ENCODE measurements around the gene CMTM3. TPM values are rescaled to one million over a fixed set of nuclear protein-coding genes. Genes with fewer than 3 reads are reported as not detected.
A peak's percentile ranks its signal among the peaks of the same experiment; 100 is the strongest.
"Not testable (repeated sequence)": the region's sequence is repeated elsewhere in the genome, so short reads cannot be mapped to it uniquely, and the experiment has no call there.

Gene CMTM3
- total RNA-seq, 2 experiments from 2014 or later = 53.7 to 59.7 TPM

GRCh38 chr16:66585481-66586239, 18.8 kb upstream of the CMTM3 start:
- Mint-ChIP-seq H3K4me1 (peaks cover 34% of the 10 kb centered on the region), H3K4me3 (no peak overlapping the region), H3K36me3 (ENCODE audit: low read depth) (no peaks in the 10 kb centered on the region), H3K9me3 (ENCODE audit: low read depth) (no peaks in the 10 kb centered on the region), H3K27ac (no peak overlapping the region), H3K27me3 (peaks cover 4% of the 10 kb centered on the region)
- ATAC-seq (no peak), DNase-seq (no peak)
- ChIA-PET CTCF (interaction anchor here (0.6 to 0.9 kb wide), 2 partner anchors 38 to 1734 kb away, joined by 3 read pairs; no protein-coding TSS in a partner anchor), POLR2A (no interaction called here)
- intact Hi-C loops (cut with DNase I, micrococcal nuclease) = loop anchor here in 1 of 2 experiments (5.0 kb wide), 1 partner anchor 68 kb away; no protein-coding TSS in a partner anchor

- no peaks in the 10 kb centered on the region for H3K36me3 Mint-ChIP-seq (ENCODE audit: low read depth)
- CTCF ChIA-PET = interaction anchor here (0.6 to 1.9 kb wide), 4 partner anchors 9 to 183 kb away, joined by 3 to 14 read pairs (median 5); no protein-coding TSS in a partner anchor
Observed at GRCh38 chr16:66587881-66588600, 16.5 kb upstream of the CMTM3 start.

GRCh38 chr16:66588981-66589713, 15.4 kb upstream of the CMTM3 start:
- intact Hi-C loops (cut with DNase I, micrococcal nuclease) = loop anchor here (1.0 to 5.0 kb wide), 5 partner anchors 16 to 183 kb away; partner anchors contain the start of gene CMTM3 (in 1 of the 2)
- DNase-seq (peak; percentile 86), ATAC-seq (peak; percentile 99)
- Mint-ChIP-seq H3K4me3 (peak overlapping the region; percentile 63), H3K27me3 (no peaks in the 10 kb centered on the region), H3K4me1 (peaks cover 35% of the 10 kb centered on the region), H3K36me3 (ENCODE audit: low read depth) (no peaks in the 10 kb centered on the region), H3K9me3 (ENCODE audit: low read depth) (no peaks in the 10 kb centered on the region), H3K27ac (peak overlapping the region; percentile 65)
- ChIA-PET POLR2A (no interaction called here), CTCF (interaction anchor here (0.6 to 2.4 kb wide), 23 partner anchors 8 to 279 kb away, joined by 3 to 23 read pairs (median 5); partner anchors contain the start of genes CKLF and CMTM1)

More at GRCh38 chr16:66587881-66588600, 16.5 kb upstream of the CMTM3 start:
- DNase-seq (no peak), ATAC-seq (no peak)
- H3K27ac Mint-ChIP-seq = peak overlapping the region; percentile 55
- intact Hi-C loops (cut with DNase I, micrococcal nuclease) = loop anchor here in 1 of 2 experiments (2.0 to 5.0 kb wide), 2 partner anchors 17 to 71 kb away; partner anchors contain the start of gene CMTM3
- POLR2A ChIA-PET = no interaction called here
- H3K4me1 Mint-ChIP-seq = peaks cover 35% of the 10 kb centered on the region
- H3K27me3 Mint-ChIP-seq = no peaks in the 10 kb centered on the region
- H3K9me3 Mint-ChIP-seq (ENCODE audit: low read depth) = no peaks in the 10 kb centered on the region
- H3K4me3 Mint-ChIP-seq = peak overlapping the region; percentile 51

GRCh38 chr16:66590322-66590721, 14.2 kb upstream of the CMTM3 start:
- DNase-seq (peak; percentile 47), ATAC-seq (peak; percentile 51)
- Mint-ChIP-seq H3K36me3 (ENCODE audit: low read depth) (no peaks in the 10 kb centered on the region), H3K27ac (peak overlapping the region; percentile 61), H3K9me3 (ENCODE audit: low read depth) (no peaks in the 10 kb centered on the region), H3K4me1 (peaks cover 40% of the 10 kb centered on the region), H3K27me3 (no peaks in the 10 kb centered on the region), H3K4me3 (peak overlapping the region; percentile 63)
- intact Hi-C loops (cut with DNase I, micrococcal nuclease) = loop anchor here in 1 of 2 experiments (1.0 to 2.0 kb wide), 3 partner anchors 14 to 74 kb away; partner anchors contain the start of gene CMTM3
- ChIA-PET CTCF (interaction anchor here (0.8 to 2.4 kb wide), 14 partner anchors 9 to 278 kb away, joined by 3 to 23 read pairs (median 5); partner anchors contain the start of genes CKLF and CMTM1), POLR2A (no interaction called here)

GRCh38 chr16:66591018-66591417, 13.5 kb upstream of the CMTM3 start:
- intact Hi-C loops (cut with DNase I, micrococcal nuclease) = loop anchor here in 1 of 2 experiments (2.0 kb wide), 1 partner anchor 28 kb away; no protein-coding TSS in a partner anchor
- no peaks in the 10 kb centered on the region for H3K9me3 Mint-ChIP-seq (ENCODE audit: low read depth)
- no peaks in the 10 kb centered on the region for H3K27me3 Mint-ChIP-seq
- ChIA-PET POLR2A (no interaction called here), CTCF (interaction anchor here (0.8 to 2.4 kb wide), 11 partner anchors 8 to 184 kb away, joined by 3 to 23 read pairs (median 5); partner anchors contain the start of genes CKLF and CMTM1)
- no peak overlapping the region for H3K4me3 Mint-ChIP-seq
- peaks cover 40% of the 10 kb centered on the region for H3K4me1 Mint-ChIP-seq
- no peak for DNase-seq
- ATAC-seq = no peak
- H3K36me3 Mint-ChIP-seq (ENCODE audit: low read depth) = no peaks in the 10 kb centered on the region
- no peak overlapping the region for H3K27ac Mint-ChIP-seq

- DNase-seq (no peak), ATAC-seq (no peak)
- Mint-ChIP-seq H3K27ac (no peak overlapping the region), H3K36me3 (ENCODE audit: low read depth) (no peaks in the 10 kb centered on the region), H3K4me1 (peaks cover 45% of the 10 kb centered on the region), H3K27me3 (no peaks in the 10 kb centered on the region), H3K9me3 (ENCODE audit: low read depth) (no peaks in the 10 kb centered on the region), H3K4me3 (no peak overlapping the region)
- intact Hi-C loops (cut with DNase I, micrococcal nuclease) = no loop called here
- ChIA-PET POLR2A (no interaction called here), CTCF (interaction anchor here (0.6 to 0.7 kb wide), 2 partner anchors 9 to 10 kb away, joined by 3 read pairs; no protein-coding TSS in a partner anchor)
Observed at GRCh38 chr16:66592241-66592640, 12.3 kb upstream of the CMTM3 start.

- no peak overlapping the region for H3K27ac Mint-ChIP-seq
- ChIA-PET POLR2A (no interaction called here), CTCF (interaction anchor here (0.7 kb wide), 1 partner anchor 8 kb away, joined by 3 read pairs; no protein-coding TSS in a partner anchor)
- intact Hi-C loops (cut with DNase I, micrococcal nuclease) = no loop called here
- H3K36me3 Mint-ChIP-seq (ENCODE audit: low read depth) = no peaks in the 10 kb centered on the region
- DNase-seq (no peak), ATAC-seq (no peak)
- H3K27me3 Mint-ChIP-seq = no peaks in the 10 kb centered on the region
- H3K4me3 Mint-ChIP-seq = no peak overlapping the region
- H3K9me3 Mint-ChIP-seq (ENCODE audit: low read depth) = no peaks in the 10 kb centered on the region
- peaks cover 43% of the 10 kb centered on the region for H3K4me1 Mint-ChIP-seq
Observed at GRCh38 chr16:66592814-66593213, 11.7 kb upstream of the CMTM3 start.

GRCh38 chr16:66594739-66595138, 9.8 kb upstream of the CMTM3 start:
- ChIA-PET CTCF (interaction anchor here (0.6 kb wide), 1 partner anchor 15 kb away, joined by 3 read pairs; no protein-coding TSS in a partner anchor), POLR2A (interaction anchor here (0.6 kb wide), 2 partner anchors 190 to 273 kb away, joined by 4 to 5 read pairs; no protein-coding TSS in a partner anchor)
- Mint-ChIP-seq H3K9me3 (ENCODE audit: low read depth) (no peaks in the 10 kb centered on the region), H3K4me1 (peaks cover 42% of the 10 kb centered on the region), H3K36me3 (ENCODE audit: low read depth) (no peaks in the 10 kb centered on the region), H3K27ac (no peak overlapping the region), H3K27me3 (no peaks in the 10 kb centered on the region), H3K4me3 (no peak overlapping the region)
- ATAC-seq = no peak
- no peak for DNase-seq
- intact Hi-C loops (cut with DNase I, micrococcal nuclease) = no loop called here

GRCh38 chr16:66596559-66596958, 7.9 kb upstream of the CMTM3 start:
- peaks cover 31% of the 10 kb centered on the region for H3K4me1 Mint-ChIP-seq
- intact Hi-C loops (cut with DNase I, micrococcal nuclease); H3K27ac Mint-ChIP-seq; H3K36me3 Mint-ChIP-seq (ENCODE audit: low read depth); H3K27me3 Mint-ChIP-seq; ATAC-seq; POLR2A ChIA-PET; H3K9me3 Mint-ChIP-seq (ENCODE audit: low read depth); H3K4me3 Mint-ChIP-seq; DNase-seq: not testable (repeated sequence)
- CTCF ChIA-PET = interaction anchor here (0.7 to 3.8 kb wide), 5 partner anchors 8 to 241 kb away, joined by 3 to 20 read pairs (median 6); partner anchors contain the start of gene CMTM3

GRCh38 chr16:66596986-66597848, 7.3 kb upstream of the CMTM3 start:
- ChIA-PET POLR2A (no interaction called here), CTCF (interaction anchor here (0.5 to 3.8 kb wide), 6 partner anchors 8 to 159 kb away, joined by 3 to 20 read pairs (median 6); no protein-coding TSS in a partner anchor)
- Mint-ChIP-seq H3K27ac (peak overlapping the region; percentile 30), H3K9me3 (ENCODE audit: low read depth) (peaks cover 6% of the 10 kb centered on the region), H3K4me3 (no peak overlapping the region), H3K4me1 (peaks cover 31% of the 10 kb centered on the region), H3K36me3 (ENCODE audit: low read depth) (peaks cover 2% of the 10 kb centered on the region), H3K27me3 (no peaks in the 10 kb centered on the region)
- intact Hi-C loops (cut with DNase I, micrococcal nuclease) = no loop called here
- DNase-seq (no peak), ATAC-seq (peak; percentile 69)

Data from activated CD4-positive, alpha-beta T cell treated with anti-CD3 and anti-CD28 coated beads for 36 hours (primary cell).